Superior temporal gyrus (tissue), 1 donor: ENCODE results near the gene XYLT2.
"Not testable (repeated sequence)": the region's sequence is repeated elsewhere in the genome, so short reads cannot be mapped to it uniquely, and the experiment has no call there.

Source experiments
- DNase-seq: peaks from one replicate; pipeline ENCODE4 v3.0.0-alpha.2; 2016; ENCODE audit errors: extremely low spot score

XYLT2 gene

DNA sequence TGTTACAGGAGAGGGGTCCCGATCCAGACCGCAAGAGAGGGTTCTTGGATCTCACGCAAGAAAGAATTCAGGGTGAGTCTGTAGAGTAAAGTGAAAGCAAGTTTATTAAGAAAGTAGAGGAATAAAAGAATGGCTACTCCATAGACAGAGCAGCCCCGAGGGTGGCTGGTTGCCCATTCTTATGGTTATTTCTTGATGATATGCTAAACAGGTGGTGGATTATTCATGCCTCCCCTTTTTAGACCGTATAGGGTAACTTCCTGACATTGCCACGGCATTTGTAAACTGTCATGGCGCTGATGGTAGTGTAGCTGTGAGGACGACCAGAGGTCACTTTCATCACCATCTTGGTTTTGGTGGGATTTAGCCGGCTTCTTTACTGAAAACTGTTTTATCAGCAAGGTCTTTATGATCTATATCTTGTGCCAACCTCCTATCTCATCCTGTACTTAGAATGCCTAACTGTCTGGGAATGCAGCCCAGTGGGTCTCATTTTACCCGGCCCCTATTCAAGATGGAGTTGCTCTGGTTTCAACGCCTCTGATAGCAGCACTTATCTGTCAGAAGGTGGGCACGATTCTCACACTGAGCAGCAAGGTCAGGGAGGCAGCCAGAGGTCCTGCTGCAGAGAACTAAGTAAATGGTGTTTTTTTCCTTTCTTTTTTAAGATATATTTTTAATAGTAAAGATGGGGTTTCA, 26.5 kb upstream of the XYLT2 start:
- no peak for DNase-seq

DNA sequence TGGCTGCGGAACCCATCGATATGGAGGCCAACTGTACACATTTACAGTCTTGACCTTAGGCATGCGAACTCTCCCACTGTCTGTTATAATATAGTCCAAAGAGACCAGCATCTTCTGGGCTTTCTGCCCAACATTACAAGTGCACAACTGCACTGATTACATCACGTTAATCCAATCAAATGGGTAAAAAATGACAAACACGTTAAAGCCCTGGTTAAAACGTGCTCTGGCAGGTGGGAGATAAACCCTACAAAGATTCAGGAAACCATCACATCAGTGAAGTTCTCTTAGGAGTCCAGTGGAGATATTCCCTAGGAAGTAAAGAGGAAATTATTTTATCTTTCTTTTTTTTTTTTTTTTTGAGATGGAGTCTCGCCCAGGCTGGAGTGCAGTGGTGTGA, 23.7 kb upstream of the XYLT2 start:
- no peak for DNase-seq

DNA sequence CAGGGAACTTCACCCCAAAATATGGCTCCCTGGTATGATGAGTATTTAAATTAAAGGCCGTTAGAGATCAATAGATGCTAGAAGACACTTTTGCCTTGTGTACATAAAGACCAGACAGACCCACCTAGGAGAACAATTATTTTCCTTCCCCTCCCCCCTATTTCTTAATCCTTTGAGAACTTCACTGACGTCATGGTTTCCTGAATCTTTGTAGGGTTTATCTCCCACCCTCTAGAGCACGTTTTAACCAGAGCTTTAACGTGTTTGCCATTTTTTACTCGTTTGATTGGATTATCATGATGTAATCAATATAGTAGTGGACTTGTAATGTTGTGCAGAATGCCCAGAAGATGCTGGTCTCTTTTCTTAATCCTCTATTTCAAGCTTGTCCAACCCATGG, 22.9 kb upstream of the XYLT2 start:
- DNase-seq: no peak

DNA sequence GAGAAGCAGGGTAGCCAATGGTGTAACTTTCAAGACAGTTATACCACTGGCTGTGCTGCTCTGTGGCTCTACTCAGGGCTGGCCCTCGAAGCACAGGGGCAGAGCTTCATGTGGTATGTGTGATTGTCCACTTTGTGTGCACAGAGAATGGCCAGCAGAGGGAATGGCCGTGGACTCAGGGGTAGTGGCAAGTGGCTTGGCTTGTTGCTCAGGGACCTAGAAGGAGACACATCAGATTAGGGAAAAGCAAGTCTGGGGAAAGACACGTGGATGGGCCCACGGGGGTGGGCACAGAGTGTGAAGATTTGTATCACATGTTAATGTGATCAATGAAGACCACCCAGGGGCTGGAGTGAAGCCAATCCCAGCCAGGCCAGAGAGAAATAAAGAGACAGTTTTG, 20.0 kb upstream of the XYLT2 start:
- no peak for DNase-seq

DNA sequence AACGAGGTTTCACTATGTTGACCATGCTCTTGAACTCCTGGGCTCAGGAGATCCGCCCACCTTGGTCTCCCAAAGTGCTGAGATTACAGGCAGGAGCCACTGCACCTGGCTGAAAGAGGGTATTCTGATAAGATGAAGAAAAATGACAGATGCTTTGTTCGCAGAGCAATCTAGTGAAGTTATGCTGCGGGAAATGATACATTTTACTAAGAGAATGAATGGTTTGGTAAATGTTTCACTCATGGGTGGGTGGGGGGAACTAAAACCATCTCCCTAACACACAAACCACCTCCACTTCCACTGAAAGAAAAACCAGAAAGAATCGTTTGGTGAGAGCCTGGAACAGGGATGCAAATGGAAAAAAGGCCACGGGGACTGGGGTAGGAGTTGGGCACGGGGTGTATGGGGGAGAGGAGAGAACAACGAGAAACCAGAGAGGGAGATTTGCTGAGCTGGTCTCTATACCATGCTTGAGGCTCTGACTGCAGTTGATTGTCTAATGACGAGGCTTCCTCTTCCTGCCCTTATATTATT, 19.0 kb upstream of the XYLT2 start:
- DNase-seq: no peak

DNA sequence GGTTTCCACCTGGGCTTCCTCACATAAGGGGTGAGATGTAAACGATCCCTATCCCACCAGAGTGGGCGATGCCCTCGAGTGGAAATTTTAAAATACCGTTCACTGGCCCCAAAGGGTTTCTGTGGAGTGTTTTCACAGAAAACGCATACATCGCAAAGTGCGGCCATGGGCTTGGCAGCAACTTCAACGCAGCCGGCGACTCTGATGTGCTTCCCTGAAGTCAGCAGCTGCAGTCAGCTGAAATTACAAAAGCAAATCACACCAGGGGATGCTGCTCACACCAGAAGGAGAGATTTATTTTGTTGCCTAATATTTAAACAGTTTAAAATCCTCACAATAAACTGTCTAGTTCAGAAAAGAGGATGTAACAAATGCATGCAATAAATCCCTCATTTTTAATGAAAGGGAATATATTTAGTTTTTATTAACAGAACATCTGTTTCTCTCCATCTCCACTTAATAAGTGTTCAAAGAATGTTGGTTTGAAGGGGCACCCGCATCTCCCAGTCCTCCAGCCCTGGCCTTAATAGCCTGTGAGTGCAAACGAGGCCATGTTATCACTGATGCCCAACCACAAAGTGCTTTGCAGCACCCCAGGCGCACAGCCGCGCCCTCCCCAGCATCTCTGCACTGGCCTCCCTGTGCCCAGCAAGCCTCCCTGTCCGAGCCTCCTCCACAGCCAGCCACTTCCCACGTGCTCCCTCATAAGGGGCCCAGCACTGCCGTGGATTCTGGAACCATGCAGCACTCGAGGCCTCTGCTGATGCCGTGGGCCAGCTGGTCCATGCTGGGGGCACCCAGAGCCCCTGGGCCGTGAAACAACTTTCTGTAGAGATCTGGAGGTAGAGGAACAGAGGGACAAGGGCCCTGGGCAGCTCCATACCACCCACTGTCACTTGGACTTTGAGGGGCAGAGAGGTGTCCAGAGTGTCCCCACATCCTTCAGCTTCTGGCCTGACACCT, 17.3 kb upstream of the XYLT2 start:
- no peak for DNase-seq

DNA sequence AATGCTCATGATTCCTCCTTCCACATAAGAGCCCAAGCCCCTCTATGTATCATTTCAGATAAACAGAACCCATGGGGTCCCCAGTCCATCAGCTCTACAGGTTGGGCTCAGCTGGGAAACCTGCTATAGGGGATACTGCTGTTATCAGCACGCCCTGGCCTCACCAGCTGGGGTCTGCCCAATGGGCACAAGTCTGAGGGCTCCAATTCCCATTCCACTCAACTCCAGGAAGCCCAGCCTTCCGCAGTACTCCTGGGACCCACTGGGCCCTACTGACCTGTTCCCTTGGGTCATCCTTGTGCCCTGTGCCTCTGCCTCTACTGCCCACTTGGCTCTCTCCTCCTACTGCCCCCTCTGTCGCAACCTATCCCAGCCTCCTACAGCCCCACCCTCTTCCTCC, 16.2 kb upstream of the XYLT2 start:
- DNase-seq: no peak

DNA sequence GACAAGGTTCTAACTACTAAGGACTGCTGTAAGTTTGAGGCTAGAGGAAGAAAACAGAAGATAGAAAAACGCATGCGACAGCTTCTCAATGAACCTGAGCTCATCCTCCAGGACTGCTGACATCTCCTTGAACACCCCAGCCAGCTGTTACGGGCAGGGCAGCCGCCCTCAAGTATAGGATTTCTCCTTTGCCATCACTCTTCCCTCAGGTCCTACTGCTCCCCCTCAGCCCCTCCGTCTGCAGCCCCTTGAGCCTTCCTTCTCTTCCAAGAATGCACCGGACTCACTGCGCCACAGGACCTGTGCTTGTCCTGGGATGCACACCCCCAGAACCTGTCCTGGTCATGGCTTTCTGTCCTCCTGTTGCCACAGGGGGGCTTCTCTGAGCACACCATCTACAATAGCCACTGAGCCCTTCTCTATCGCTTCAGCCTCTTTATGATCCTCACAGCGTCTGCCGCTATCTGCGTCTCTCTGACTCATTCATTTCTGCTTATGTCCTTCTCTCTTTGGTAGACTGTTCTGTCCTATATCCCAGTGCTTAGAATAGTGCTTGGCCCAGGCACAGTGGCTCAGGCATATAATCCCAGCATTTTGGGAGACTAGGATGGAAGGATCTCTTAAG, 15.7 kb upstream of the XYLT2 start:
- no peak for DNase-seq

DNA sequence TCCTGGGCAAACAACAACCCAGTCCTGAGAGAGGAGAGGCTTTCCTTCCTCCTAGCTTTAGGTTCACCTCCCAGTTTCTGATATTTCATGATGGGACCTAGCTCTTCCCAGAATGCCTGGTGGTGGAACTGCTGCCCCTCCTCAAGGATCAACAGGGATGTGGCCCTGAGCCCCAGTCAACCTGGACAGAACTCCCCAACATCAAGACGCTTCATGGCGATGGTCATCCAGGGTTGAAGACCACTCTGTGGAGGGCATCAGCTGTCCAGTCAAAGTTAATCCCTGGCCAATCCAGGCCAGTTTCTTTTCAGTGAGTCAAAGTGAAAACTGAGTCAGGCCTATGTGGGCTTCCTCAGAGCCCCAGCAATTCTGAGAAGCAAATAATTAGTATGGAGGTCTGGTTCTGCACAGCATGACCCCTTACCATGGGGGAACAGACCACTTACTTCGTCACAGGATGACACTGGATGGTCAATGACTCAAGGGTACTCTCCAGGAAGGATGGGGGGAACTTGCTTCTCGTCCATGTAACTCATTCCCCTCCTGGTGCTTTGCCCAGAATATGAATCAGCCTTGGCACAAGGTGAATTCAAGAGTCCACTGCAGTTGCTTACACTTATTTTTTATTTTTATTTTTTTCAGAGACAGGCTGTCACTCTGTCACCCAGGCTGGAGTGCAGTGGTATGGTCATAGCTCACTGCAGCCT, 14.7 kb upstream of the XYLT2 start:
- DNase-seq: no peak

DNA sequence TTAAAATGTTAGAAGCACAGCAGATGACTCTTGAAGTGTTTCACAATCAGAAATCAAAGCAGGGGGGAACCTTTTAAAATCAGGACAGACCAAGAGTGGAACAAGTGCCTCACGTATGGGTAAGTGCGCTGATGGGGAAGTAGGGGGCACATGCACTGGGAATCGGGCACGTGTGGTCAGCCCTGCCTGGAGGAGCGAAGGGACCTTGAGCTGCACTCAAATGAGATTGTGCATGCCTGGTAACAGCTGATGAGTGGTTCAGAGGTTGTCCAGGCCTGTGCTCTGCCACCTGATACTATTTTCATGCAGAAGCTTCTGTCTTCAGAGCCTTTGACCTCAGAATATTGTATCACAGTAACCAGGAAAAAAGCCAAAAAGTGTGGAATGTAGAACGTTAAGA, 13.7 kb upstream of the XYLT2 start:
- no peak for DNase-seq

DNA sequence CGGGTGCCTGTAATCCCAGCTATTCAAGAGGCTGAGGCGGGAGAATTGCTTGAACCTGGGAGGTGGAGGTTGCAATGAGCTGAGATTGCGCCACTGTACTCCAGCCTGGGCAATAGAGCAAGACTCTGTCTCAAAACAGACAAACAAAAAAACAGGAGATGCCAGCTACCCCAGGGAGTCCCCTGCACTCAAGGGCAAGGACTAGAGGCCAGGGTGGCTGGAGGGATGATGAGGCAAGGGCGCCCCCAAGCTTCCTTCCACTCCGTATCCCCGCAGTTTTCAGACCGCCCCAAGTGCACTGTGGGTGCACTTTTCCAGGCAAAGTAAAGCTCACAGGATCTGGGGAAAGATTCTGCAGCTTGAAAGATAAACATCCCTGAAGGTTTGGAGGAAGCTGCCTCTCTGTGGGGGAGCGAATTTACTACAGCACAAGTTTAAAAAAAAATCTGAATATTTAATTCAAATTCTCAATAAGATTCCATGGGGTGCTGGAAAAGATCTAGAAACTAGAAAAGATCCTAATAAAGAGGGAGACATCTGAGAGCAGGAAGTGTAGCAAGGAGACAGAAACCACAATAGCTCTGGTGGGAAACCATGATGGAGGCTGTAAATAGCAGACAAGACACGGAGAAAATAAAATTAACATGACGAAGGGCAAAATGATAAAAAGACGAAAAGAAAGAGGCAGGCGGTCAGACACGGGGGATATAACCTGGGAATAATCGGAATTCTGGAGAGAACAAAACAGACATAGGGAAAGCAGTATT, 12.5 kb upstream of the XYLT2 start:
- not testable (repeated sequence) for DNase-seq

DNA sequence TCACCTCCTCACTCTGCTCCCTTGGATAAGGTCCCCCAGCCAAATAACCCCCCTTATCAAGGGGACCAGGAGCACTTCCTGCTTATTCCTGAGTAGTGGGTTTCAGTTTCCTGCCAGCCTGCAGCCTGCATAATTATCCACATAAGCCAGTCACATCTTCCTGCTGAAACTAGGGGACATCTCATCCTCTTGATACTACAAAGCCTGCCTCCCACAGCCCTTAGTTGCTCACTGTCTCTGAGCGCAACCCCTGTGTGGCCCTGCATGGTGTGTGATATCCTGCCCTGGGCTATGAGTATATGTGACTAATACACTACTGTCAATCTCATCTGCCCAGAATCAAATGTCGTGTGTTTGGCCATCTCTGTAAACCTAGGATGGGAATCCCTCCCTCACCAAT, 8.0 kb upstream of the XYLT2 start:
- DNase-seq: no peak

DNA sequence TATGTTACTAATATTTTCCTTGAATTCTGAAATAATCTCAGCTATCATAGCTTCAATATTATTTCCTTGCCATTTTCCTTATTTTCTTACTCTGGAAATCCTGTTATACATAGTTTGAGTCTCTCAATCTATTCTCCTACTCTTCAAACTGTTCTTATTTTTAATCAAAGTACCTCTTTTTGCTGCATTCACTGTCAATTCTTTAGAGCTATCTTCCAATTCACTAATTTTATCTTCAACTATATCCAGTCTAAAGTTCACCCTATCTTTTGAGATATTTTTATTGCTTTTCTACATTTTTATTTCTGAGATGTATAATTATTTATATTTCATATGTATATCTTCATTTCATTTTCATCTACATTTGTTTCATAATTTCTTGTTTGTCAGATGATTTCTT, 7.3 kb upstream of the XYLT2 start:
- DNase-seq: no peak

DNA sequence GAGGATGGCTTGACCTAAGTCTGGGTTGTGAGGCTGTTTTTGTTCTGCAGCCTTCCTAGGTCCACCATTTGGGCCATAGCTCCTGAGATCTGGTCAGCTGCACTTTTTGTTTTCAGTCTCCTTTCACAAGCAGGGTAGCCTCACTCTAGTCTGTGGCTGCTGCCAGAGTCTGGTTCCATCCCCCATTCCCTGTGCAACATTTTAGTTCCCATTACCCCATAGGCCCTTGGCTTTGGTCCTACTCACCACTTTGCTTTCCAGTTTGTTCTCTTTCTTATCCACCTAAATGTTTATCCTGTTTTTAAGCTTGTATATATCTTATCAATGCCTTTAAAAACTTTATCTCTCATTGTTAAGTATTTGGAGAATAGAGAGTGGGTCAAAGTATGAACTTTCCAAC, 6.5 kb upstream of the XYLT2 start:
- no peak for DNase-seq

DNA sequence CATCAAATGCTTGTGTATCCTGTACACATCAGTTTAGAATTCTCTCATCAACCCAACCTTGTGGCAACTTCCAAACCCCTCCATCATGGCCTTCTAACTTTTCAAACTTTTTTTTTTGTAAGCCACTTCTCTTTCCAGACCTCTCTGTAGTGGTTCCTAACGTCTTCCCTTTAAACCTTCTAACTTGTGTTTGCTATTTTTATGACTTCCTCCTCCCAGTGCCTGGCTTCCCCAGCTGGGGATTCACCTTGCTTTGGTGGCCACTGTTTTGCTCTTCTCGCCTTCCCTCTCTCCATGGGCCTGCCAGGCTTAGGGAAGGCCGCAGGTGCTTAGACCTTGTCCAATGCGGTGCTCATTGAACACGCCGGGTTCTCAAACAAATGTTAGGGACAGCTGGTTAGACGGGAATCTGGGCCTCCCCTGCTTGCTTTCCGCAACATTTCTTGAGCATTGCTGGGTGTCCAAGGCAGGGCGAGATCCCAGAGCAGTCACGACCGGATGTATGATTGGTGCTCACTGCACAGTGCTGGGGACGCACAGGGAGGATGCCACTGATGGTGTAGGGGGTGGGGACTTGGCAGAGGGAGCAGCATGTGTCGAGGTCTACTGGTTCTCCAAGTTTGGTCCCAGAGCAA, 1.1 kb upstream of the XYLT2 start:
- DNase-seq: no peak

DNA sequence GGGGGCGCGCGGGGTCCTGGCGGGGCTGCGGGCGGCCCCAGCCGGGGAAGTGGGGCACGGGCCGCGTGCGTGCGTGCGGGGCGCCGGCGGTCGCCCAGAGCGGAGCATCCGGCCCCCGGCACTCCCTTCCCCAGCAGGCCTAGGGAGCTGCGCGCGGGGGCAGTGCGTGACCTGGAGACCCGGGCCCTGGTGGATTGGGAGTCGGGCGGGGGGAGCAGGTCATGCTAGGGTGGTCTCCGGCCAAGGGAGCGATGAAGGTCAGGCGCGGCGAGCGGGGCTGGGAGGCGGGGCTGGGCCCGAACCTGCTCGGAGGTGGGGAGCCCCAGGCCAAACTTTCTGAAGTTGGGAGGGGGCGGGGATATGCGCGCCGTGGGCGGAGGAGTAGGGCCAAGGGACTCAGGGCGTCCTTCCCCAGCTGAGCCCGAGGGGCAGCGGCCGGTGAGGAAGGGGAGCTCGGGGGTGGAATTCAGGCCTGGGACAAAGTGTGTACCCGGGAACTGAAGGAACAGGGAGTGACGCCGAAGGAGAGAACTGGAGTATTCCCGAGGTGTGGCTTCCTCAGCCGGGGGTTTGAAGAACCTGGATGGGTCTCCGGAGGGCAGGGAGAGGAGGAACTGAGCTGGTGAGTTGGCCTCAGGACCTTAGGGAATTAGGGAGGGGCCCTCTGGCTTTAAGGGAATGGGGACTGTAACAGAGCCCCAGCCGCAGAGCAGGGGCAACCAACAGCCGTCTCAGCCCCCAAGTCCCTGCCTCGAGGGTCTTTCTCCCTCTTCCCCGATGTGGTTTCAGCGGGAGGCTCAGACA, 589 bp downstream of the XYLT2 start:
- no peak for DNase-seq

DNA sequence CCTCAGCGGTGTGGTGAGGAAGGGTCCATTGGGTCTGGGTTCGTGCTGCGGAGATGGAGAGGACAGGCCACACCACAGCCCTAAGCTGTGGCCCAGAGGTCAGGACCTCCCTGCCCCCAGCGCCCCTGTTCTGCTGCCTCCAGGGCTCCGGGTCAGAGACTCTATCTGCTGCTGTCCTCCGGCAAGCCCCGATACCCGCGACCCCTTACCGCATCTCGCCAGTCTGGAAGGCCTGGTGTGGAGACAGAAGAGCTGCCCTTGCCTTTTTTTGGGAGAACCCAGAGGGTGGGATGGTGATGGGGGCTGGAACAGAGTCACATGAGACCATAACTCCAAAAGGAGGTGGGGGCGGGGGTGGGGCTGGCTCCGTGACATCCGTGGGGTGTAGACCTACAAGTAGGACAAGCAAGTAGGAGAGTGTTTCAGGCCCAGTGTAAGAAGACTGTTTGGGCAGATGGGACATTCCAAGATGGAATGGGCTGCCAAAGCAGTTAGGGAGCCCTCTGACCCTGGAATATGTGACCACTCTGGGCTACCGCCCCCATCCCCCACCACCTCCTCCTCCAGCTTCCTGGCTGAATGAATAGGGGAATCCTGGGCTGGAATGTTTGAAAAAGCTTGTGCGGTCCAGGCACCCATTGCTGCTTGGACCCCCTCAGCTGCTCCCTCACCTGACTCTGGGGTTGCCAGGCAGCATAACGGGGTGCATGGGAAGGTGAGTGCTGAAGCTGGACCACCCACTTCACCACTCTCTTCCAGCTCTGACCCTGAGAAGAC, 1.4 kb downstream of the XYLT2 start:
- no peak for DNase-seq

DNA sequence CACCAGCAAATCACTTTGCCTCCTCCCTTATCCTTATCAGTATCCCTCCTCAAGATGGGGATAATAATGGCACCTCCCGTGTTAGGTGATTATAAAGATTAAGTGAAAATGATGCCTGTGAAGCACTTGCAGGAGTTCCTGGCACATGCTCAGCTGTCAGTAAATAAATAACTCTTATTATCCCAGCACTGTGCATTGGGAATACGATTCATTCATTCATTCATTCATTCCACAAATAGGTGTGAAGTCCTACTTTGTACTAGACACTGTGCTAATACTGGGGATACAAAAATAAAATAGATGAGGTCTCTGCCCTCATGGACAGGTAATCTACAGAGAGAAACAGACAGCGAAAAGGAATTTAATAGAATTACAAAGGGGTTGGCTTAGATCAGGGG, 2.0 kb downstream of the XYLT2 start:
- no peak for DNase-seq
